ENCODE results near the gene VAMP1. TPM values are rescaled to one million over a fixed set of nuclear protein-coding genes. Genes with fewer than 3 reads are reported as not detected.

The VAMP1 gene
- total and polyA plus RNA-seq, 2 experiments from 2014 or later, result 13.9 to 16.1 TPM

DNA sequence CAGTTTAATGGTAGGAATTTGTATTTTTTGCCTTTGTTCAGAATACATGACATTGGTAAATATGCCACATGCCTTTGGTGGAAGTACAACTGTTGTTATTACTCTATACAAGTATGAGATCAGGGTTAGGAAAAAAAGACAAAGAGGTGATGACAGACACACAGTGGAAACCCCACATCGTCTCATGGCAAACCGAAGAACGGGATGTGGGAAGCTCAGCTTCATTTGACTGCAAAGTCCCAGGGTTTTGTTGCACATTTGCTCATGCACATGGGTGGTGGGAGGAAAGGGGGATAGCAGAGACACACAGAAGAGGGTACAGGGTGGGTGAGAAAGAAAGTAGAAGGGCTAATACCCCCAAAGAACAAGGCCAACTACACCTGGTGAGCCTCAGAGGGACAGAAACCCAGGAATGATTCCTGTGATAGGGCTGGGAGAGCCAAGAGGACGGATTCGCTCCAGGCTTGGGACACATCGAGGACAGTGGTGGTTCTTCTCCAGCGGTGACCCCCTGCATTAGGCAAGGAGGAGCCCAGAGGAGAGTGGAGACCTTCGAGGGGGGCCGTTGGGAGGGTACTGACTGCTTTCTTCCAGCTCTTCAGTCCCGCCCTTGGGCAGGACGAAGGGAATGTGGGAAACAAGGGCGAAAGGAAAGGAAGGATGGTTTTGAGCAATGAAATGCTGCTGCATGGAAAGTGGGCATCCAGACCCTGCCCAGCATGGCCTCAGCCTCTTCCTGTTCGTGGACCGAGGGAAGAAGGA lies 8.1 kb downstream of the VAMP1 start (continued):
- TF ChIP-seq, protein P1, sequence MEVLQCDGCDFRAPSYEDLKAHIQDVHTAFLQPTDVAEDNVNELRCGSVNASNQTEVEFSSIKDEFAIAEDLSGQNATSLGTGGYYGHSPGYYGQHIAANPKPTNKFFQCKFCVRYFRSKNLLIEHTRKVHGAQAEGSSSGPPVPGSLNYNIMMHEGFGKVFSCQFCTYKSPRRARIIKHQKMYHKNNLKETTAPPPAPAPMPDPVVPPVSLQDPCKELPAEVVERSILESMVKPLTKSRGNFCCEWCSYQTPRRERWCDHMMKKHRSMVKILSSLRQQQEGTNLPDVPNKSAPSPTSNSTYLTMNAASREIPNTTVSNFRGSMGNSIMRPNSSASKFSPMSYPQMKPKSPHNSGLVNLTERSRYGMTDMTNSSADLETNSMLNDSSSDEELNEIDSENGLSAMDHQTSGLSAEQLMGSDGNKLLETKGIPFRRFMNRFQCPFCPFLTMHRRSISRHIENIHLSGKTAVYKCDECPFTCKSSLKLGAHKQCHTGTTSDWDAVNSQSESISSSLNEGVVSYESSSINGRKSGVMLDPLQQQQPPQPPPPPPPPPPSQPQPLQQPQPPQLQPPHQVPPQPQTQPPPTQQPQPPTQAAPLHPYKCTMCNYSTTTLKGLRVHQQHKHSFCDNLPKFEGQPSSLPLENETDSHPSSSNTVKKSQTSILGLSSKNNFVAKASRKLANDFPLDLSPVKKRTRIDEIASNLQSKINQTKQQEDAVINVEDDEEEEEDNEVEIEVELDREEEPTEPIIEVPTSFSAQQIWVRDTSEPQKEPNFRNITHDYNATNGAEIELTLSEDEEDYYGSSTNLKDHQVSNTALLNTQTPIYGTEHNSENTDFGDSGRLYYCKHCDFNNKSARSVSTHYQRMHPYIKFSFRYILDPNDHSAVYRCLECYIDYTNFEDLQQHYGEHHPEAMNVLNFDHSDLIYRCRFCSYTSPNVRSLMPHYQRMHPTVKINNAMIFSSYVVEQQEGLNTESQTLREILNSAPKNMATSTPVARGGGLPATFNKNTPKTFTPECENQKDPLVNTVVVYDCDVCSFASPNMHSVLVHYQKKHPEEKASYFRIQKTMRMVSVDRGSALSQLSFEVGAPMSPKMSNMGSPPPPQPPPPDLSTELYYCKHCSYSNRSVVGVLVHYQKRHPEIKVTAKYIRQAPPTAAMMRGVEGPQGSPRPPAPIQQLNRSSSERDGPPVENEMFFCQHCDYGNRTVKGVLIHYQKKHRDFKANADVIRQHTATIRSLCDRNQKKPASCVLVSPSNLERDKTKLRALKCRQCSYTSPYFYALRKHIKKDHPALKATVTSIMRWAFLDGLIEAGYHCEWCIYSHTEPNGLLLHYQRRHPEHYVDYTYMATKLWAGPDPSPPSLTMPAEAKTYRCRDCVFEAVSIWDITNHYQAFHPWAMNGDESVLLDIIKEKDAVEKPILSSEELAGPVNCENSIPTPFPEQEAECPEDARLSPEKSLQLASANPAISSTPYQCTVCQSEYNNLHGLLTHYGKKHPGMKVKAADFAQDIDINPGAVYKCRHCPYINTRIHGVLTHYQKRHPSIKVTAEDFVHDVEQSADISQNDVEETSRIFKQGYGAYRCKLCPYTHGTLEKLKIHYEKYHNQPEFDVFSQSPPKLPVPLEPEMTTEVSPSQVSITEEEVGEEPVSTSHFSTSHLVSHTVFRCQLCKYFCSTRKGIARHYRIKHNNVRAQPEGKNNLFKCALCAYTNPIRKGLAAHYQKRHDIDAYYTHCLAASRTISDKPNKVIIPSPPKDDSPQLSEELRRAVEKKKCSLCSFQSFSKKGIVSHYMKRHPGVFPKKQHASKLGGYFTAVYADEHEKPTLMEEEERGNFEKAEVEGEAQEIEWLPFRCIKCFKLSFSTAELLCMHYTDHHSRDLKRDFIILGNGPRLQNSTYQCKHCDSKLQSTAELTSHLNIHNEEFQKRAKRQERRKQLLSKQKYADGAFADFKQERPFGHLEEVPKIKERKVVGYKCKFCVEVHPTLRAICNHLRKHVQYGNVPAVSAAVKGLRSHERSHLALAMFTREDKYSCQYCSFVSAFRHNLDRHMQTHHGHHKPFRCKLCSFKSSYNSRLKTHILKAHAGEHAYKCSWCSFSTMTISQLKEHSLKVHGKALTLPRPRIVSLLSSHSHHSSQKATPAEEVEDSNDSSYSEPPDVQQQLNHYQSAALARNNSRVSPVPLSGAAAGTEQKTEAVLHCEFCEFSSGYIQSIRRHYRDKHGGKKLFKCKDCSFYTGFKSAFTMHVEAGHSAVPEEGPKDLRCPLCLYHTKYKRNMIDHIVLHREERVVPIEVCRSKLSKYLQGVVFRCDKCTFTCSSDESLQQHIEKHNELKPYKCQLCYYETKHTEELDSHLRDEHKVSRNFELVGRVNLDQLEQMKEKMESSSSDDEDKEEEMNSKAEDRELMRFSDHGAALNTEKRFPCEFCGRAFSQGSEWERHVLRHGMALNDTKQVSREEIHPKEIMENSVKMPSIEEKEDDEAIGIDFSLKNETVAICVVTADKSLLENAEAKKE (CRISPR knock-in tag; IDR thresholded peaks at IDR 0.05), result no peak
- TF ChIP-seq POLR2AphosphoS5 (IDR thresholded peaks at IDR 0.05; ENCODE audit: low read depth) (no peak), NANOG (IDR thresholded peaks at IDR 0.05; ENCODE audit: borderline replicate concordance) (no peak), CREB1 (CRISPR knock-in tag; IDR thresholded peaks at IDR 0.05; ENCODE audit: low read depth) (no peak)

DNA sequence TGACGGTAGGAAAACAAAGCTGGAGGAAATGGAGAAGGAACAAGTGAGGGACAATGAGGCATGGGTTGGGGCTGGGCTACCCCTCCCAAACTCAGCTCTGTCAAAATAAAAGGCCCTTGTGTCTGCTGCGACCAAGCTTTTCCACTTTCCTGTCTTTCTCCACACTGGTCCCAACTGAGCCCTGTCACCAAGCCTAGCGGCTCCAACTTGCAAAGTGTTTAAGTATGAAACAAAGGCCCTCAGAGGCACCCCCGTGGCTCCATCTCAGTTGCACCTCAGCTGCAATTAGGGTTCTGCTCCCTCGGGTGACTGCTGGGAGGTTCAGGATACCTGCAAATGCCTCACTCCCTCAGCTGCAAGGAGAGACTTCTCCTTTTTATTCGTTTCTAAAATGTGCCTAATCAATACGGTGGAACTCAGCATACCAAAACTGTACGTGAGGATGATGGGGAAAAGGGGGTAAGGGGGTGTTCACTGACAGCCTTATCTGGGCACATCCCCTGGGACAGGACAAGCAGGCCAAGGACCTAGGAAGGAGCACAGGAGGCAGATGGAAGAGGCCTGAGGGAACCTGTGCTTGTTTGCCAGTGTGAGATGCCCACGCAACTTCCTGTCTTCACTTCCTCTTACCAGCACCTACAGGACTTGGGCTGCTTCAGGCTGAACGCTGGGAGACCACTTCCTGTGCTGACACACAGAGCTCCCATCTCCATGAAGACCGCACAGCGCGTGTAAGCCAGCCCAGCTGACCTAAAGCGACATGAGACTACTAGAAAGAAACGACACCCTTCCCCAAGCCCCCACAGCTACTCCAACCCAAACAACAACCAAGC lies 8.9 kb downstream of the VAMP1 start:
- Histone ChIP-seq H3F3A (replicated peaks; ENCODE audit: low read depth) (0 out of 2 replicates have a peak, but pooled peaks cover 4% of the 10 kb centered on the region), H3K9me2 (ENCODE audit: insufficient read depth) (no peaks in the 10 kb centered on the region), H3K4me3 (no peak overlapping the region), H3K79me2 (replicated peaks; ENCODE audit: insufficient read depth) (no peaks in the 10 kb centered on the region), H4K20me1 (replicated peaks; ENCODE audit: insufficient read depth) (no peaks in the 10 kb centered on the region), H3K4me2 (no peak overlapping the region), H3K4me1 (ENCODE audit: insufficient read depth) (no peaks in the 10 kb centered on the region), H3K27ac (ENCODE audit: low read depth) (no peak overlapping the region), H2AFZ (no peak overlapping the region), H3K27me3 (ENCODE audit: insufficient read depth) (no peaks in the 10 kb centered on the region), H3K36me3 (ENCODE audit: insufficient read depth) (peaks cover 12% of the 10 kb centered on the region)
- Mint-ChIP-seq H3K36me3 (ENCODE audit: low read depth) (peaks cover 51% of the 10 kb centered on the region), H3K27me3 (ENCODE audit: insufficient read depth, low read depth, poor library complexity) (peaks cover 12% of the 10 kb centered on the region), H3K27ac (peak overlapping the region; percentile 77; the same call in 1 of the 2 replicates), H3K4me3 (no peak overlapping the region), H3K4me1 (no peaks in the 10 kb centered on the region; the same call in 1 of the 3 replicates), H3K9me3 (no peaks in the 10 kb centered on the region)
- no peak for DNase-seq (ENCODE audit: low spot score)
- ATAC-seq, result no peak
- TF ChIP-seq, protein P2, sequence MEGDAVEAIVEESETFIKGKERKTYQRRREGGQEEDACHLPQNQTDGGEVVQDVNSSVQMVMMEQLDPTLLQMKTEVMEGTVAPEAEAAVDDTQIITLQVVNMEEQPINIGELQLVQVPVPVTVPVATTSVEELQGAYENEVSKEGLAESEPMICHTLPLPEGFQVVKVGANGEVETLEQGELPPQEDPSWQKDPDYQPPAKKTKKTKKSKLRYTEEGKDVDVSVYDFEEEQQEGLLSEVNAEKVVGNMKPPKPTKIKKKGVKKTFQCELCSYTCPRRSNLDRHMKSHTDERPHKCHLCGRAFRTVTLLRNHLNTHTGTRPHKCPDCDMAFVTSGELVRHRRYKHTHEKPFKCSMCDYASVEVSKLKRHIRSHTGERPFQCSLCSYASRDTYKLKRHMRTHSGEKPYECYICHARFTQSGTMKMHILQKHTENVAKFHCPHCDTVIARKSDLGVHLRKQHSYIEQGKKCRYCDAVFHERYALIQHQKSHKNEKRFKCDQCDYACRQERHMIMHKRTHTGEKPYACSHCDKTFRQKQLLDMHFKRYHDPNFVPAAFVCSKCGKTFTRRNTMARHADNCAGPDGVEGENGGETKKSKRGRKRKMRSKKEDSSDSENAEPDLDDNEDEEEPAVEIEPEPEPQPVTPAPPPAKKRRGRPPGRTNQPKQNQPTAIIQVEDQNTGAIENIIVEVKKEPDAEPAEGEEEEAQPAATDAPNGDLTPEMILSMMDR (conservative IDR thresholded peaks at IDR 0.05; ENCODE audit: low read depth in 2 of 2), result no peak
- TF ChIP-seq ZNF331 (CRISPR knock-in tag; IDR thresholded peaks at IDR 0.05; ENCODE audit: low read depth) (no peak), ETS1 (IDR thresholded peaks at IDR 0.05) (no peak), ZNF114 (CRISPR knock-in tag; IDR thresholded peaks at IDR 0.05) (no peak), CREB1 (CRISPR knock-in tag; IDR thresholded peaks at IDR 0.05; ENCODE audit: low read depth) (no peak), REST (IDR thresholded peaks at IDR 0.05; ENCODE audit: unreplicated experiment) (no peak), JUNB (IDR thresholded peaks at IDR 0.05; ENCODE audit: unreplicated experiment) (no peak)

All from GM23338 (cell line).